GM12891 (cell line): ENCODE measurements around the gene NAA20.

Experiments
- POLR2A ChIP-seq: IDR thresholded peaks from 2 replicates; pipeline ENCODE4 v1.6.1; 2011; ENCODE audit warnings: low read depth, low read length, control low read depth
- POLR2AphosphoS5 ChIP-seq: IDR thresholded peaks from 2 replicates; pipeline ENCODE4 v1.6.1; 2011; ENCODE audit warnings: low read depth, low read length, control low read depth
- POU2F2 ChIP-seq: IDR thresholded peaks from 2 replicates; pipeline ENCODE4 v1.6.1; 2011; ENCODE audit warnings: low read depth, mild to moderate bottlenecking, control low read depth, low read length, moderate library complexity

GRCh38 chr20:19991308-19991707 lies 25.9 kb upstream of the NAA20 start:
- TF ChIP-seq POLR2A (no peak), POLR2AphosphoS5 (no peak), POU2F2 (no peak)
